Activated CD8-positive, alpha-beta T cell treated with anti-CD3 and anti-CD28 coated beads, Interleukin-2, amount 10 ng/mL, durations not matched to agents 7 days and 5 days (primary cell): ENCODE measurements around the gene SURF4. TPM values are rescaled to one million over a fixed set of nuclear protein-coding genes. Genes with fewer than 3 reads are reported as not detected.
"Not testable (repeated sequence)": the region's sequence is repeated elsewhere in the genome, so short reads cannot be mapped to it uniquely, and the experiment has no call there.

Experiments used
- ATAC-seq: fragments of 150-1000 bp; cut with Tn5 transposase; one replicate; pipeline ENCODE4 v1.10.0; 2021; ENCODE audit warnings: moderate library complexity
- CTCF ChIA-PET: fragments of 350-600 bp; sonication (Branson Sonifier 250); formaldehyde crosslinking; loops from one replicate; lab custom pipeline; 2021; ENCODE audit warnings: antibody characterized with exemption; lab: Charles Lee
- POLR2A ChIA-PET: fragments of 350-600 bp; sonication (Branson Sonifier 250); formaldehyde crosslinking; loops from one replicate; lab custom pipeline; 2021; ENCODE audit warnings: antibody characterized with exemption; lab: Charles Lee
- DNase-seq: peaks from one replicate; pipeline ENCODE4 v3.0.0-alpha.2; 2020
- H3K27ac Mint-ChIP-seq: one replicate; pipeline ENCODE4 v1.8.0; 2021; ENCODE audit warnings: mild to moderate bottlenecking, mixed read lengths
- H3K27me3 Mint-ChIP-seq: one replicate; pipeline ENCODE4 v1.8.0; 2021; ENCODE audit warnings: low read depth, mixed read lengths
- H3K36me3 Mint-ChIP-seq: one replicate; pipeline ENCODE4 v1.8.0; 2021; ENCODE audit warnings: low read depth, mixed read lengths
- H3K4me1 Mint-ChIP-seq: one replicate; pipeline ENCODE4 v1.8.0; 2021; ENCODE audit warnings: low read depth, mixed read lengths
- H3K4me3 Mint-ChIP-seq: one replicate; pipeline ENCODE4 v1.8.0; 2021; ENCODE audit warnings: mild to moderate bottlenecking, mixed read lengths
- H3K9me3 Mint-ChIP-seq: one replicate; pipeline ENCODE4 v1.8.0; 2022; ENCODE audit warnings: mixed read lengths; ENCODE audit not compliant: insufficient read depth
- total RNA-seq, 2 experiments: library from RNA; stranded (reverse); gene quantifications; one replicate each; pipeline ENCODE4 v1.2.3, GENCODE V29; 2021

The SURF4 gene
- total RNA-seq, 2 experiments from 2014 or later = 175 to 176 TPM

GRCh38 chr9:133333011-133333410, 42.8 kb downstream of the SURF4 start:
- H3K9me3 Mint-ChIP-seq = no peaks in the 10 kb centered on the region
- peaks cover 37% of the 10 kb centered on the region for H3K4me1 Mint-ChIP-seq
- ChIA-PET CTCF (no interaction called here), POLR2A (interaction anchor here (0.8 to 3.8 kb wide), 2 partner anchors 15 to 38 kb away, joined by 3 to 21 read pairs; partner anchors contain the start of genes MED22 and RPL7A)
- H3K27ac Mint-ChIP-seq = no peak overlapping the region
- ATAC-seq (no peak), DNase-seq (no peak)
- peaks cover 63% of the 10 kb centered on the region for H3K36me3 Mint-ChIP-seq
- no peaks in the 10 kb centered on the region for H3K27me3 Mint-ChIP-seq
- H3K4me3 Mint-ChIP-seq = no peak overlapping the region

DNA sequence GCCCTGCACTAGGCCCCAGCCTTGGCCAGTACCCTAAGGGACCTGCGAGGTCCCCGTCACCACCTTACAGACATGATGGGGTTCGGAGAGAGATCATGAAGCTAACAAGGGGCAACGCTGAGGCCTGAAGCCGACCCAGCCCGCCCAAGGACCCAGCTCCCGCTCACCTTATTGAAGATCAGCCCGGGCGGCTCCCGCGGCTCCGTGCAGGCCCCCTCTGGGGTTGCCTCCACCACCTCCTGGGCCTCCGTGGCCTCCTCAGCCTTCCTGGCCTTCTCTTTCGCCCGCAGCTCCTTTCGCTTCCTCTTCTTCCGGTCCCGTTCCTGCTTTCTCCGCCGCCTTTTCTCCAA, 43.5 kb downstream of the SURF4 start:
- POLR2A ChIA-PET = interaction anchor here (0.8 to 3.8 kb wide), 2 partner anchors 16 to 38 kb away, joined by 3 to 21 read pairs; partner anchors contain the start of genes MED22 and RPL7A
- Mint-ChIP-seq H3K4me3 (no peak overlapping the region), H3K9me3 (no peaks in the 10 kb centered on the region), H3K27me3 (no peaks in the 10 kb centered on the region), H3K4me1 (peaks cover 37% of the 10 kb centered on the region), H3K27ac (no peak overlapping the region), H3K36me3 (peaks cover 59% of the 10 kb centered on the region)
- DNase-seq (no peak), ATAC-seq (no peak)
- CTCF ChIA-PET = interaction anchor here (4.5 kb wide), 1 partner anchor 145 kb away, joined by 35 read pairs; no protein-coding TSS in a partner anchor

GRCh38 chr9:133331641-133332380, 44.0 kb downstream of the SURF4 start:
- no peak for DNase-seq
- Mint-ChIP-seq H3K4me1 (peaks cover 34% of the 10 kb centered on the region), H3K27me3 (no peaks in the 10 kb centered on the region), H3K27ac (no peak overlapping the region), H3K36me3 (peaks cover 59% of the 10 kb centered on the region), H3K9me3 (no peaks in the 10 kb centered on the region), H3K4me3 (no peak overlapping the region)
- POLR2A ChIA-PET = interaction anchor here (0.8 kb wide), 1 partner anchor 39 kb away, joined by 3 read pairs; no protein-coding TSS in a partner anchor
- no peak for ATAC-seq
- CTCF ChIA-PET = interaction anchor here (4.5 kb wide), 1 partner anchor 145 kb away, joined by 35 read pairs; no protein-coding TSS in a partner anchor

DNA sequence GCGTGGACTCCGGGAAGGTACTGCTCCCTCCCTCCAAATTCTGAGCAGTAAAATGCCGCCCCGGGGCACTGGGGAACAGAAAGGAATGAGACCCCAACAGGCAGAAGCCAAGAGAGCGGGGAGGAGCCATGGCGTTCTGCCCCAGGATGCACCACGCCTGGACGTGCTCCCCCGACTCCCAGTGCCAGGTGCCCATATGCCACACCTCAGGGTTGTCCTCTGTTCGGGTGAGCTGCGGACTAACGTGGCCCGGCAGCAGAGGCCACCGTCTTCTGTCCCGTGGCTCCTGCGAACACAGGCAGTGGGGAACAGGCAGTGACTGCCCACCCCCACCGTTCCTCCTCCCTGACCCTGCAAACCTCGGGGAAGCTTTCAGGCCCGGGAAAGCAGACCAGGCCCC, 44.6 kb downstream of the SURF4 start:
- Mint-ChIP-seq H3K4me3 (no peak overlapping the region), H3K9me3 (no peaks in the 10 kb centered on the region), H3K4me1 (peaks cover 28% of the 10 kb centered on the region), H3K36me3 (peaks cover 56% of the 10 kb centered on the region), H3K27me3 (no peaks in the 10 kb centered on the region), H3K27ac (no peak overlapping the region)
- ATAC-seq (no peak), DNase-seq (no peak)
- ChIA-PET POLR2A (interaction anchor here (1.2 kb wide), 1 partner anchor 148 kb away, joined by 5 read pairs; the partner anchor contains the start of gene SLC2A6), CTCF (interaction anchor here (1.0 to 4.5 kb wide), 4 partner anchors 8 to 314 kb away, joined by 3 to 35 read pairs (median 8); no protein-coding TSS in a partner anchor)

- peaks cover 41% of the 10 kb centered on the region for H3K36me3 Mint-ChIP-seq
- H3K9me3 Mint-ChIP-seq, H3K27ac Mint-ChIP-seq, DNase-seq, H3K4me3 Mint-ChIP-seq, H3K27me3 Mint-ChIP-seq, ATAC-seq: not testable (repeated sequence)
- CTCF ChIA-PET = interaction anchor here (0.7 to 4.5 kb wide), 11 partner anchors 10 to 307 kb away, joined by 3 to 35 read pairs (median 7); partner anchors contain the start of gene STKLD1
- peaks cover 13% of the 10 kb centered on the region for H3K4me1 Mint-ChIP-seq
- POLR2A ChIA-PET = interaction anchor here (1.4 kb wide), 1 partner anchor 19 kb away, joined by 4 read pairs; no protein-coding TSS in a partner anchor
These were observed 46.3 kb downstream of the SURF4 start for GRCh38 chr9:133329306-133330156.

- DNase-seq (no peak), ATAC-seq (no peak)
- Mint-ChIP-seq H3K9me3 (no peaks in the 10 kb centered on the region), H3K27ac (no peak overlapping the region), H3K4me1 (peaks cover 5% of the 10 kb centered on the region), H3K4me3 (no peak overlapping the region), H3K27me3 (no peaks in the 10 kb centered on the region), H3K36me3 (peaks cover 28% of the 10 kb centered on the region)
- CTCF ChIA-PET = interaction anchor here (4.5 kb wide), 1 partner anchor 141 kb away, joined by 35 read pairs; no protein-coding TSS in a partner anchor
- POLR2A ChIA-PET = no interaction called here
These were observed 47.9 kb downstream of the SURF4 start for GRCh38 chr9:133327834-133328484.

- DNase-seq, POLR2A ChIA-PET, ATAC-seq, H3K27ac Mint-ChIP-seq, H3K27me3 Mint-ChIP-seq, H3K4me3 Mint-ChIP-seq, H3K4me1 Mint-ChIP-seq, H3K9me3 Mint-ChIP-seq, CTCF ChIA-PET: not testable (repeated sequence)
- peaks cover 20% of the 10 kb centered on the region for H3K36me3 Mint-ChIP-seq
These were observed 48.8 kb downstream of the SURF4 start for GRCh38 chr9:133327021-133327420.

DNA sequence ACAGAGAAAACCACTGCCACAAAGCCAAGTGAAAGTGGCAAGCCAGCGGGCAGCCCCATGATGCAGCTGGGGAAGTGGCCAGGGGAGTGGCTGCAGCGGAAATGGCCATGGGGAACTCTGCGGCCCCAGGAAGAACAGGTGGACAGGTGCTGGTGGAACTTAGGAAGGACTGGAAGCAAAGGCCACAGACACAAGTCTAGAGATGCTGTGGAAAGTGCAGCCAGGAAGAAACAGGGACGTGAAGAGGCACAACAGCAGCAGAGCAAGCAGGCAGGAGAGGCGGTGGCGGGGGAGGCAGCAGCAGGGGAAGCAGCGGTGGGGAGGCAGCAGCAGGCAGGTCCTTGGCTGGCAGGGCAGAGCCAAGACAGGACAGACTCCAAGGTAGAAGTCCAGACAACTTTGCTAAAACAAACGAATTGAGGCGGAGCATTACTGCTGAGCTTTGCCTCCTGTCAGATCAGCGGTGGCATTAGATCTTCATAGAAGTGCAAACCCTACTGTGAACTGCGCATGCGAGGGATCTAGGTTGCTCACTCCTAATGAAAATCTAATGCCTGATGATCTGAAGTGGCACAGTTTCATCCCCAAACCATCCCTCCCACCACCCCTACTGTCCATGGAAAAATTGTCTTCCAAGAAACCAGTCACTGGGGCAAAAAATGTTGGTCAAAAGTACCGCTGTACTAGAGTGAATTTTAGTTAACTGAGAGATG, 51.7 kb downstream of the SURF4 start:
- POLR2A ChIA-PET = no interaction called here
- CTCF ChIA-PET = interaction anchor here (1.6 kb wide), 1 partner anchor 138 kb away, joined by 3 read pairs; no protein-coding TSS in a partner anchor
- ATAC-seq = no peak

DNA sequence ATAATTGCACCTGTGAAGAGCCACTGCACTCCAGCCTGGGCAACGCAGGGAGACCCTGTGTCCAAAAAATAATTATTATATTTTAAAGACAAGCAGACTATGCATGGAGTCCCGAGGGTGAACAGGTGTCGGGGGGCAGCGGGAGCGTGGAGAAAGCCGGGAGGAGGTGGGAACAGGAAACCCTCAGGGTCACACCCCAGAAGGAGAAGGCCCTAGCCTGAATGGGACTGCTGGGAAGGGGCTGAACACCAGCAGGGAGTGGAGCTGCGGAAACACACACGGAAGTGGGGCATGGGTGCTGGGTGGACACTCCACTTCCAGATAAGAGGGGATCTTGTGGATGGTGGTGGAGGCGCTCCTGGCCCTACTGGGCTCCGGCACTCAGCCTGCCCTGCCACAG, 52.6 kb downstream of the SURF4 start:
- ATAC-seq = no peak
- Mint-ChIP-seq H3K4me3 (no peak overlapping the region), H3K27me3 (no peaks in the 10 kb centered on the region), H3K9me3 (no peaks in the 10 kb centered on the region), H3K27ac (no peak overlapping the region), H3K36me3 (no peaks in the 10 kb centered on the region), H3K4me1 (no peaks in the 10 kb centered on the region)
- CTCF ChIA-PET = interaction anchor here (1.6 kb wide), 1 partner anchor 137 kb away, joined by 3 read pairs; no protein-coding TSS in a partner anchor
- no peak for DNase-seq
- POLR2A ChIA-PET = no interaction called here

More for the DNA sequence above, 51.7 kb downstream of the SURF4 start:
- Mint-ChIP-seq H3K27me3 (no peaks in the 10 kb centered on the region), H3K9me3 (no peaks in the 10 kb centered on the region), H3K4me3 (no peak overlapping the region), H3K4me1 (no peaks in the 10 kb centered on the region), H3K36me3 (peaks cover 3% of the 10 kb centered on the region), H3K27ac (no peak overlapping the region)
- no peak for DNase-seq

GRCh38 chr9:133322701-133323100, 53.2 kb downstream of the SURF4 start:
- DNase-seq (no peak), ATAC-seq (no peak)
- POLR2A ChIA-PET = no interaction called here
- H3K4me3 Mint-ChIP-seq = no peak overlapping the region
- H3K27me3 Mint-ChIP-seq = no peaks in the 10 kb centered on the region
- H3K36me3 Mint-ChIP-seq = no peaks in the 10 kb centered on the region
- H3K4me1 Mint-ChIP-seq = no peaks in the 10 kb centered on the region
- H3K27ac Mint-ChIP-seq = no peak overlapping the region
- H3K9me3 Mint-ChIP-seq = no peaks in the 10 kb centered on the region
- CTCF ChIA-PET = no interaction called here
